HG02759 (cell line): Measurements from ENCODE around the gene CEBPZ.
A peak's percentile ranks its signal among the peaks of the same experiment; 100 is the strongest.

Experiments
- ATAC-seq: cut with Tn5 transposase; IDR thresholded peaks from one replicate; pipeline ENCODE4 v1.9.1; 2021; ENCODE audit warnings: mild to moderate bottlenecking, moderate library complexity; ENCODE audit not compliant: unreplicated experiment

CEBPZ gene

DNA sequence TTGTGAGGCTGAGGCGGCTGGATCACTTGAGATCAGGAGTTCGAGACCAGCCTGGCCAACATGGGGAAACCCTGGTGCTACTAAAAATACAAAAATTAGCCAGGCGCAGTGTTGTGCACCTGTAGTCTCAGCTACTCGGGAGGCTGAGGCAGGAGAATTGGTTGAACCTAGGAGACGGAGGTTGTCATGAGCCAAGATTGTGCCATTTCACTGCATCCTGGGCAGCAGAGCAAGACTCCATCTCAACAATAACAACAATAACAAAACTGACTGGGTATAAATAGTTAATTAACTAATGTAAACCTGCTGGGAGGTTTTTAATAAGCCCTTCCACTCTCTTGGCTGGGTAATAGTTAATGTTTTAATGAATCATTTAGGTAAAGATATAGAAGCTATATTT lies 50.8 kb downstream of the CEBPZ start:
- ATAC-seq = no peak

DNA sequence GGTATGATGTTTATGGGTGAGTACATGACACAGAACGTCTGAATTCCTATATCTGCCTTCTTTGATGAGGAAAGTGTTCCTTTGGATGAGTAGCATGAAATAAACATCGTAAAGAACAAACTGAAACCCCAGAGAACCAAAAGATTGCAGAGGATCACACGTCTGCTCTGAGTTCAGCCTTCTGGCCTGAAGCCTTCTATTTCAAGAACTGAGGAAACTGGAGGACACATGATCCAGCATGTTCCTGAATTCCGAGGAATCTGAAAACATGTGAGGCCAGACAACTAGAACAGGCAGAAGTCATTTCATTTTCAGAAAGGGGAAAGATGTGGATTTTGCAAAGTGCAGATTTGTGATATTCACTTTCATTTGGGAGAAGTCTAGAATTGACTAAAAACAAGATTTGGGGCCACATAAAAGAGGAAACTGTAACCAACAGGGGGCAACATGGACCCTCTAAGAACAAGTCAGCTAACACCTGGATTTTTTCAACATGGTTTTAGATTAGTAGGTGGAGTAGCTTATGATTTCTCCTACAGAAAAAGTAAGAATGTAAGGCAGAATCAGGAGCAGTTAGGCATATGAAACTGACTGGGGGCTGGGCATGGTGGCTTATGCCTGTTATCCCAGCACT lies 51.3 kb downstream of the CEBPZ start:
- no peak for ATAC-seq

DNA sequence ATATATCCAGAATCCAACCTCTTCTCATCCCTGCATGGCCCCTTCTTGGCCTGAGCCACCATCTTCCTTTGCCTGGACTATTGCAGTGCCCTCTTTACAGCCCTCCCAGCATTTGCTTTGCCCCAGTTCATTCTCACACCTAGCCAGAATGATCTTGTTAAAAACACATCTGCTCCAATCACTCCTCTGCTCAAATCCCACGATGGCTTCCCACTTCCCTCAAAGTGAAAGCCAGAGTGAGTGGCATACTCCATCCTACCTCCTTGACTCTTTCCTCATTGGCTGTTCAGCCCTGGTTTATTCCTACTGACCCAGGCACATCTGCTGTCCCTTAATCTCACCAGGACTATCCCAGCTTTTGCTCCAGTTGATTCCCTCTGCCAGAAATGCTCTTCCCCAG lies 57.7 kb downstream of the CEBPZ start:
- no peak for ATAC-seq

DNA sequence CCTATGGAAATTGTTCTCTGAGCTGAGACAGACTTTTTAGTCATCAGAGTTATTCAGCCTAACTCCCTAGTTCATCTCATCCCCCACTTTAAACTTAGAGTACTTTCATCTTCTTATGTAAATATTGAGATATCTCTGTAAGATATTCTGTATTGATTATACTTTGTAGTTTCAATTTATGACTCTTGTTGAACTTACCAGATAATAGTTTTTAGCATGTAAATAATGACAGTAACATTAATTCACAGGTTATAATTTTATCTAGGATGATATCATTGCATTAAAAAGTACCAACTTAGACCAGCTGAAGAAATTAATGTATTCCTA lies 59.8 kb downstream of the CEBPZ start:
- ATAC-seq = no peak

DNA sequence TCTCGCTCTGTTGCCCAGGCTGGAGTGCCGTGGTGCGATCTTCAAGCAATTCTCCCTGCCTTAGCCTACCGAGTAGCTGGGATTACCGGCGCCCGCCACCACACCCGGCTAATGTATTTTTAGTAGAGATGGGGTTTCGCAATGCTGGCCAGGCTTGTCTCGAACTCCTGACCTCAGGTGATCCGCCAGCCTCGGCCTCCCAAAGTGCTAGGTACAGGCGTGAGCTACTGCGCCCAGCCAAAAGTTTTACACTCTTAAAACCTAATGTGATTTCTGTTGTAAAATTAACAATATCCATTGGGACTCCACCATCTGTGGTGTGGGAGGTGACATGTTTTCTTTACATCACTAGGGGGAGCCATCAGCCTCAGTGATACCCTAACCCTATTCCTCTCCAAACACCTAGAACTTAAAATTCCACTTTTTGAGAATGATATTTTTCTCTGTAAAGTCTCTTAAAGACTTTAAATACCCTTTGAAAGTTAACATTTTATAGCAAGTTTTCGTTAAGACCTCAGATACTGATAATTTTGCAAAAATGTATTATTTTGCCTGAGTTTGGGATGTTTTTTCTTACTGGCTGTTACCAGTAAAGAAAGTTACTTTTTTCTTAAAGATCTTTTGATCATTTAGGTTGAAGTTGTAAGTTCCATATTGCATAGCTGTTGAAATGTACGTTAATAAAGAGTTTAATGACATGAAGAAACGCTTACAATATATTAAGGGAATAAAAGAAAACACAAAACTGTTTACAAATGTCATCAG lies 63.0 kb downstream of the CEBPZ start:
- peak; percentile 71 for ATAC-seq

DNA sequence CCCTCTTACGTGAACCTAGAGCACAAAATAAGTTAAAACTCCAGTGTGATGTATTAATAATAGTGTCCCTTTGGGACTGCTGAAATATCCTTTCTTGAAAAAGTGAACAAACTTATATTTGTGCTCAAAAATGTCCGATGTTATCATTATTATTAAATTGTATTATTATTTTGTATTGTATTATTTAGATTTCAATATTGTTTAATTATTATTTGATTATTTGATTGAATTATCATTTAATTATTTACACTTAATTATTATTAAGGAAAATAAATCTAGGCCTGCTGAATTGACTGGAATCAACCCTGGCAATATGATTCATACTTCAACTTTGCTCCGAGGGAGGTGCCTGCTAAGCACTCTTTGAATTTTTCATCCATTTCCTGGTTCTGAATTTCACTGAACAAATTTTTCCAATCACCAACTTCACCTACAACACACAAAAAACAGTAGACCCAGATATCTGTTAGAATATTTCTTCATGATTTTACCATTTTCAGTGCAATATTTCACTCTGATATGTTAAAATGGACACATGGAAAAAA lies 63.7 kb downstream of the CEBPZ start:
- ATAC-seq = no peak

DNA sequence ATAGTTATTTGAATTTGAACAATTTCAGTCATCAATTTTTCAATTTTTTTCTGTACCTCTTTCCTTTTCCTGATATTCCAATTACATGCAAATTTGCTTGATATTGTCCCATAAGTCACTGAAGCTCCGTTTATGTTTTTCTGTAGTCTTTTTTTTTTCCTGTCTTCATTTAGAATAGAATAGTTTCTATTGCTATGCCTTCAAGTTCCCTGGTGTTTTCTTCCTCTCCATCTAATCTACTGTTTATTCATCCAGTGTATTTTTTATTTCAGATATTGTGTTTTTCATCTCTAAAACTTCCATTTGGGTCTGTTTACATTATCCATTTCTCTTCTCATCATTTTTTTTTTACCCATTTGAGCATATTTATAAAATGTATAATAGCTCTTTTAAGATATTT lies 66.6 kb downstream of the CEBPZ start:
- ATAC-seq = no peak

DNA sequence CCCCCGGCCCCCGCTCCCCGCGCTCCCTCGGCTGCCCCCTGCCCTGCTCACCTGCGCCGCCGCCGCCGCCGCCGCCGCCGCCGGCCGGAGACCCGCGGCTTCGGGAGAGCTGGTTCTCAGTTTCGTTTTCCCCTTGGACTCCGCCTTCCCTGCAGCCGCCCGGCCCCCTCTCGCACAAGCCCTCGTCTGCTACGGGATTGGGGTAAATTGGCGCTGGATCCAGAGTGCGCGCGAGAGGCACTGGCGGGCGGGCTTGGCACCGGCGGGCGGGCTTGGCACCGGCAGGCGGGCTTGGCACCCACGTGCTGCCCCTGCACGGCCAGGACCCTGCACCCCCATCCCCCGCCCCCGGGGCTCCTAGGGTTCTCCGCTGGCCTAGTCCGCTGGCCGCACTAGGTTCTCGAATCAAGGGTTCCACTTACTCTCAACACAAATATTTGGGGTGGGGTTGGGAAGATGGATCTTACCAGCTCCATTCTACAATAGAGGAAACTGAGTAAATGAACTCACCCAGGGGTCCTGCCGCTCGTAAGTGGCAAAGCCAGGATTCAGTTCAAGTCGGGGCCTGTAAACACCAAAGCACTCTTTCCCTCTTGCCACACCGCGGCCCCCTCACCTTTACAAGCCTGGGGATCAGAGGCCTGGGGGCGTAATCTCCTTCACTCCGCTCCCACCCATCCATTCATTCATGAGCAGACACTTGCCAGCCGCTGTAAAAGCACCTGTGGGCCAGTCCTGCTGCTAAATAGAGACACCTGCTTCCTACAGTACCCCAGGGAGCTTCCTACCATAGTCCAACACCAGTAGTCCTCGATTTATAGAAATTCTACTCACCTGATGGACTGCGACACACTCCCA lies 74.3 kb downstream of the CEBPZ start, which contains the start of gene EIF2AK2:
EIF2AK2 (minus strand) TSS at position 124 of the 858 bp plus-strand sequence. CDS start 9,174 bp downstream, outside the sequence.
- ATAC-seq = peak; percentile 92

DNA sequence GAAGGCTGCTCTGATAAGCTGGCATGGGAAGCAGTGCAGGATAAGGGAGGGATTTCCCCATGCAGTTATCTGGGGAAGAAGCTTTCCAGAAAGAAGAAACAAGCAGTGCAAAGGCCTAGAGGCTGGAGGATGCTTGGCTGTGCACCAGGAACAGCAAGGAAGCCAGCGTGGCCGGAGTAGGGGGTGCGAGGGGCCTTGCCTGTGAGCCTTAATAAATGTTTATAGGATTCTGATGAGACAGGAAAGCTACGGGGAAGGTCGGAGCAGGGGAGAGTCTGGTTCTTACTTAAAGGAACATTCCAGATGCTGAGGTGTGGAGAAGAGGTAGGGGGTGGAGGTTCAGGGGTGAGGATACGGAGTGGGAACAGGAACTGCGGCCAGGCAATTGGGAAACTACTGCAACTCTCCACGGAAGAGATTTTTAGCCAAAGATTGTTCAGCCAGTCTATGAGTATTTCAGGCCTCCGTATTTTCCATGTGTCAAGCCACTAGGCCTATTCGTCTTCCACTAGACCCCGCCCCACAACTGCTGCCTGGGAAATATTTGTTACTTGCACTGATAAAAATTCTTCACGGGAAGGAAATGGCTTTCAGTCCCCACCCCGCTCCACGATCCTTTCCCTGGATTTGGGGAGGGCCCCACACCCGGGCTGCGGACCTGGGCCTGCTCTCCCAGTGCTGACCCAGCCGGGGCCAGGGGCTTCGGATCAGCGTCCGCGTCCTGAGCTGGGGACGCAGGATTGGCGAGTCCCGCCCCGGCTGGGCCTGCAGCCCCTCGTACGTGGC lies 75.1 kb downstream of the CEBPZ start:
- peak; percentile 12 for ATAC-seq

DNA sequence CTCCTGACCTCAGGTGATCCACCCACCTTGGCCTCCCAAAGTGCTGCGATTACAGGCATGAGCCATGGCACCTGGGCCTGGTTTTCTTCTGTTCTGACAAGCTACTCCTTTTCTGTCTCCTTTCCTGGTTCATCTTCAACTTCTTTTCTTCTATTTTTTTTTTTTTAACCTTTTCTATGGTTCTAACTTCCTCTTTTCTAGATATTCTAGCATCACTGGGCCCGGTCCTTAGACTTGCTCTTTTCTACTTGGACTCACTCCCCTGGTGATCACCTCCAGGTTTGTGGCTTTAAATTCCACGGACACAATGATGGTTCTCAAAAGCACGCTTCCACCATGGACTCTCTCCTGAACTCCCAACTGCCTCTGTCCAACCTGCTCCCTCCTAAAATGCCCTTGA lies 76.6 kb downstream of the CEBPZ start:
- ATAC-seq = no peak

DNA sequence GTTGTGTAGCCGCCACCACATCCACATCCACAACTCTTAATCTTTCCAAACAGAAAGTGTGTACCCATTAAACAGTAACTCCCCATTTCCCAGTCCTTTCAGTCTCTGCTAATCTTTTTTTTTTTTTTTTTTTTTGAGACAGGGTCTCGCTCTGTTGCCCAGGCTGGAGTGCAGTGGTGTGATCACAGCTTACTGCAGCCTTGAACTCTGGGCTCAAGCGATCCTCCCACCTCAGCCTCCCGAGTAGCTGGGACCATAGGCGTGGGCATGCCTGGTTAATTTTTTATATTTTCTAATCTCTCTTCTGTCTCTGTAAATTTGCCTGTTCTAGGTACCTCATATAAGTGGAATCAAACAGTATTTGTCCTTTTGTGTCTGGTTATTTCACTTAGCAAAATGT lies 78.2 kb downstream of the CEBPZ start:
- no peak for ATAC-seq
